SIG-M5 (cell line): ENCODE measurements around the gene PFKP.
"Not testable (repeated sequence)": the region's sequence is repeated elsewhere in the genome, so short reads cannot be mapped to it uniquely, and the experiment has no call there.

Experiments
- DNase-seq: peaks from one replicate; lab custom pipeline; 2025; lab: John Stamatoyannopoulos, UW

PFKP gene

DNA sequence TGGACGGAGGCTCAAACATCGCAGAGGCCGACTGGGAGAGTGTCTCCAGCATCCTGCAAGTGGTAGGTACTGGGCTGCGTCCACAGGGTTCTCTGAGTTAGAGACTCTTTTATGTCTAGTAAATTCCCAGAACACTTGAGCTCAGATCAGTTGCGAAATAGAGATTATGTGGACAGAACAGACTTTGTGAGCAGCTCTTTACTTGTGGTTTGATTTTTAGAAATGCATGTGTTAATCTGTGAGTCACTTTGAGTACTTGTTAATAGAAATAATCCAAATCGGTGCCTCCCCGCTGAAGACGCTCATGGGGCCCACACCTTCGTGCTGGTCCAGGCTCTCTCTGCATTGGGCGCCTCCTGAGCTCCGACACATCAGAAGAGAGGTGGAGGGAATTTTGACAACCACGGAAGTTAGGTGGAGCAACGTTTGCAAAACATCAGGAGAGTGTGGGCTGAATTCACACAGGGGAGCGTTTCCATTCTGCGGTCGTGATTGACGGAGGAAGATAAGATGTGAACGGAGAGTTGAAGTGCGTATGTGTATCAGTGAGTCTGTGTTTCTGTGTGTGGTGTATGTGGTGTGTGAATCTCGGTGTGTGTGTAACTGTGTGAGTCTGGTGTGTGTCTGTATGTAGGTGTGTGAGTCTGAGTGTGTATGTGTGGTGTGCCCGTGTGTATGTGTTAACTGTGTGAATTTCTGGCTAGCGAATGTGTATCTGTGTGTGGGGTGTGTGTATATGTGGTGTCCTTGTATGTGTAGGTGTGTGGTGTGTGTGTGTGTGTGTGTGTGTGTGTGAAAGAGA is 32.1 kb downstream of the PFKP start:
- no peak for DNase-seq

DNA sequence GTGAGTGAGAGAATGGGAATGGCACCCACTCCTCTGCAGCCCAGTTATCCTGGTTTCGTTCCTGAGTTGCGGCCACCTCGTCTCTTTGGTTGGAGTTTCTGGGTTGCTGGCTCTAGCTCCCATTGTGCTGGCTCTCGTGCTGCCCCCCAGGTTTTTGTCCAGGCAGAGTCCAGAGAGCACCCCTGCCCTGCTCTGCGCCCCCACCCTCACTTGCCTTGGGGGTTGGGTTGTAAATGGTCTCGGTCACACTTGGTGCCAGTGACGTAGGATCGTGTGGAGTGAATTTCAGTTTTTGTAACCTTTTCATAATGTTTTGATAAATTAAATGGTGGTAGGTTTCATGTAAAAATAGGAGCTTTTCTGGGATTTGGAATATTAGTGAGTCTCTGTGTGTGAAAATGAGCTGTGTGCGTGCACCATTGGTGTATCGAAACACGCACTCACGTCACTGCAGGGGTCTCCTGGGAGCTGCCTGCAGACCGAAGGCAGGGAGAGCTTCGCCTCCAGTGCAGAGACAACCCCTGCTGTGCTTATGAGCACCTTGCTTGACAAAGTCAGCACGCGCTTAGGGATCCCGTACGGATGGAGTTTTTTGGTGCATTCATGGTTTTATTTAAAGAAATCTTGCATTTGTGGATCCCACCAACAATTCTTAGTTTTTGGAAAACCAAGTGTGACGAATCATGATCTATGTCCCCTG is 32.9 kb downstream of the PFKP start:
- DNase-seq: no peak

DNA sequence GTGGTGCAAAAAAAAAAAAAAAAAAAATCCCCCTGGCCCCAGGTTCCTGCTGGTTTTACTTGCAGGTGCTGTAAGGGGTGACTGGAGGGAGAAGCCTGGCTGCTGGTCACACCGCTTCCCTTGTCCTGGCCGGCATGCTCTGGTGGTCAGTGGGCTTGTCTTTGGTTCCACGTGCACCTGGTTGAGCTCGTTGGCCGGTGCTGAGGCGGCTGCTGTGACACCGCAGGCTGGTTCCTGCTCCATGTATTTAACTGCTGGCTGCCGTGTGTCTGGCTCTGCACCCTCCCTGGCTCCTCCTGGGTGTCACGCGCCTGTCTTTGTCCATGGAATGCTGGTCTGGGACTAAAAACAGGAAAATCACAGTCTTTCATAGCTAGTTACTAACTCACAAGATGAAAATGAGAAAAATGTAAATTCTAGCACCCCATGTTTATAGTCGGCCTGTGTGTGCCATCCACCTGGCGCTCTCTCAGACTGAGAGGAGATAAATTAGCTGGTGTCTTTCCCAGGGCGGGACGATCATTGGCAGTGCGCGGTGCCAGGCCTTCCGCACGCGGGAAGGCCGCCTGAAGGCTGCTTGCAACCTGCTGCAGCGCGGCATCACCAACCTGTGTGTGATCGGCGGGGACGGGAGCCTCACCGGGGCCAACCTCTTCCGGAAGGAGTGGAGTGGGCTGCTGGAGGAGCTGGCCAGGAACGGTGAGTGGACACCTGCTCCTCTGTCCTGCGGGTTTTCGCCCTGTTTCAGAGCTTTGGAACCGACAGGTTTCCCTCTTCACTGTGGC is 33.7 kb downstream of the PFKP start:
- DNase-seq: no peak

DNA sequence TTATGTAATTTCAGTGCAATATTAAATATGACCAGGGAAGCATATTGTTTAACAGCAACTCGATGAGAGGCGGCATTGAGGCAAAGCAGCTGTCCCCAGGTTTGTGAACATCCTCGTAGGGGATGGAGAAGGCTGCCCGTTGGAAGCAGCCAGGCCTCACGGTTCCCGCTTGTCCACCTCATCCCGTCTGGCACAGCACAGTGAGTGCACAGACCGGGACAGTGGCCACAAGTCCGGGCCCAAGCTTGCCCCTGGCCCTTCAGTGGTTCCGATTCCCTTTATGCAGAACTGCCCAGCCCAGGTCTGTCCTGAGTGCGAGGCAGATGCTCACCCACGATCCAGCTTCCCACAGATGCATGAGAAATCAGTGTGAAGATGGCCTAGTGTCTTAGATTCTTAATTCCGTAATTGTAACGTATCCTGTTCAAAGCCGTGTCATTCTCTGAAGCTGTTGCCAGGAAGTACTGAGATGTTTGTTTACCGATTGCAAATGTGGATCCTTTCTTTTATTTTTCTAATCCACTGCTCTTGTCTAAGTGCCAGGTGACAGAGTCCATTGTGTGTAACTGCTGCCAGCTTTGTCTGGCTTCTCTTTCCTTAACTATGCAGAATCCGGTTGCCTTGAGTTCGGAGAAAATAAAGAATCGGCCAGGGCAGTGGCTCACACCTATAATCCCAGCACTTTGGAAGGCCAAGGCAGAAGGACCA is 35.5 kb downstream of the PFKP start:
- no peak for DNase-seq

DNA sequence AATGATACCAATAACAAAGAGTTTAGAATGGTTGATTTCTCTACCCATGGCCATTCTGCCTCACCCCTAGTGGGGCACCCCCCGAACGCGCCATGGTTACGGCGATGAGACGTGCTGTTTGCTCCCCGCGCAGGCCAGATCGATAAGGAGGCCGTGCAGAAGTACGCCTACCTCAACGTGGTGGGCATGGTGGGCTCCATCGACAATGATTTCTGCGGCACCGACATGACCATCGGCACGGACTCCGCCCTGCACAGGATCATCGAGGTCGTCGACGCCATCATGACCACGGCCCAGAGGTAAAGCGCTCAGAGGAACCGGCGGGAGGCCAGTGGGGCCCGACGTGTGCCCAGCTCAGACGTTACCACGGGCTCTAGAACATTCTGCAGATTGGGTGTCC is 36.3 kb downstream of the PFKP start:
- no peak for DNase-seq

DNA sequence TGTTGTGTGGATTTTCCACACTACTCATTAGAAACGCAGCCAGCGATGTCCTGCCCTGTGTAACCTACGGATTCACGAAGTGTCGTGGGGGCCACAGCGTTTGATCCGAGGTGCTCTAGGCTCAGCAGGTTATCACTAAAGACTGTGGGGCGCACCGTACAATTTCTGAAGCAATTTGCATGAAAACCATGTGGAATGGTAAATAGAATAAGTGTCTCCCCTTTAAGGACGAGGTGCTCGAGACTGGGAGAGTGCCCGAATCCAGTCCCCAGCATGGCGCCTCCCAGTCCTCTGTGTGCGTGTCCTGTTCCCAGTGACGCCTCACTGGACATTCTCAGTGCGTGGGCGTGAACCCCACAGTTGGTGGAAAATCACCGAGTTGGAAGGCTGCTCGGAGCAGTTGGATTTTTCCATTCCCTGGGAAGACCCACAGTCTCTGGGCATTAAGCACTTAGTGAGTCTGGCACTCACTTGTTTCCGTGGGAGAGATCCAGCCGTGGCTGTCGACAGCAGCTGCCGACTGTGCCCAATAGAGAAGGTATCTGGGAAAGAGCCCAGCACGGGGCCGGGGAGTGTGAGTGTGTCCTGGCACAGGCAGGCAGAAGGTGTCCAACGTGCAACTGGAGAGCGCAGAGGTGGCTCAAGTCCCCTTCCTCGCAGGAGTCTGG is 37.0 kb downstream of the PFKP start:
- no peak for DNase-seq

DNA sequence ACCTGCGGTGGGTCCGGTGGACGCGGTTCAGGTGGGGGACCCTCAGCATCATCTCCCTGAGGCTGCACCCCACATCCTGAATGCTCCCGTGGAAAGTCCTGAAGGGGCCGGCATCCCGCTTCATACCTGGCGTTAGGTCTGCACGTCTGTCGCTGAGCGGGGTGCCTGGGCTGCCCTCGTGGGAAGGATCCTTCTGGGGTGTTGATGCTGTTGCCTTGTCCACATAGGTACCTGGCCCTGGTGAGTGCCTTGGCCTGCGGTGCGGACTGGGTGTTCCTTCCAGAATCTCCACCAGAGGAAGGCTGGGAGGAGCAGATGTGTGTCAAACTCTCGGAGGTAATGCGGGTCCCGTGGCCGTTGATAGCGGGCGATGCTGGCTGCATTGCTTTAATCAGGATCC is 37.8 kb downstream of the PFKP start:
- DNase-seq: no peak

DNA sequence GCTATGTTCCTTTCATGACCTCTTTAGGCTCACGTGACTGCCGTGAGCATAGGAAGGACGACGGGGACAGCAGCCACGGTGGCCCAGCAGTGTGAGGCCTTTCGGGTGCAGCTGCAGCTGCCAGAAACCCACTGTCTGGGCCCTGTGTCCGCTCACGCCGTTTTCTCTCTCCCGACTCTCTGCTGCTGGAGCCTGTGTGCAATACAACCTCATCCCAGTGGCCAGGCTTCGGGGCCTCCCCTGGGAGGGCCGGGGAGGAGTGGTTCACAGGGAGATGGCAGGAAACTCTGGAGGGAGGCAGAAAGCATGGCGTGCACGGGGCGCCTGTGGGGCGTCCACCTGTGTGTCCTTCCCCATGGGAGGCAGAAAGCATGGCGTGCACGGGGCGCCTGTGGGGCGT is 38.6 kb downstream of the PFKP start:
- no peak for DNase-seq

DNA sequence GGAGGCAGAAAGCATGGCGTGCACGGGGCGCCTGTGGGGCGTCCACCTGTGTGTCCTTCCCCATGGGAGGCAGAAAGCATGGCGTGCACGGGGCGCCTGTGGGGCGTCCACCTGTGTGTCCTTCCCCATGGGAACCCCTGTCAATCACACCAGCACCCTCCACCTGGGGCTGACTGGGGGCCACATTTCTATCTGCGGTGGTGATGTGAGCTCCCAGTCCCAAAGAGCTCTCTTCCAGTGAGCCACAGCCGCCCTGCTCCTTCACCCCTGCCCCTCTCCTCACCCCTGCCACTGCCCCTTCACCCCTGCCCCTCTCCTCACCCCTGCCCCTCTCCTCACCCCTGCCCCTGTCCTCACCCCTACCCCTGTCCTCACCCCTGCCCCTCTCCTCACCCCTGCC is 39.0 kb downstream of the PFKP start:
- DNase-seq: not testable (repeated sequence)

DNA sequence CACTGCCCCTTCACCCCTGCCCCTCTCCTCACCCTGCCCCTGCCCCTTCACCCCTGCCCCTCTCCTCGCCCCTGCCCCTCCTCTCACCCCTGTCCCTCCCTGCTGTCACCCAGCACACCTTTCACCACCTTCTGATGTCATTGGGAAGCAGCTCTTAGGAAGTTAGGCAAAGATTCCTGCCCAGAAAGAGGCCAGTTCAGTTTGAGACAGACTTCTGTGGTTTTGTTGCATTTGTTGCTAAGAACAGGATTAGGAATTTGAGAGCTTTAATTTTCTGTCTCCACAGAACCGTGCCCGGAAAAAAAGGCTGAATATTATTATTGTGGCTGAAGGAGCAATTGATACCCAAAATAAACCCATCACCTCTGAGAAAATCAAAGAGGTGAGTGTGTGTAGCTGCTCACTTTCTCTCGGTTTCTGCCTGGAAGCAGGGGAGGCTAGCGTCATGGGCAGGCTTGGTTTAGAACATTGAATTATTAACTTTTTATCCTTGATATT is 39.6 kb downstream of the PFKP start:
- no peak for DNase-seq

DNA sequence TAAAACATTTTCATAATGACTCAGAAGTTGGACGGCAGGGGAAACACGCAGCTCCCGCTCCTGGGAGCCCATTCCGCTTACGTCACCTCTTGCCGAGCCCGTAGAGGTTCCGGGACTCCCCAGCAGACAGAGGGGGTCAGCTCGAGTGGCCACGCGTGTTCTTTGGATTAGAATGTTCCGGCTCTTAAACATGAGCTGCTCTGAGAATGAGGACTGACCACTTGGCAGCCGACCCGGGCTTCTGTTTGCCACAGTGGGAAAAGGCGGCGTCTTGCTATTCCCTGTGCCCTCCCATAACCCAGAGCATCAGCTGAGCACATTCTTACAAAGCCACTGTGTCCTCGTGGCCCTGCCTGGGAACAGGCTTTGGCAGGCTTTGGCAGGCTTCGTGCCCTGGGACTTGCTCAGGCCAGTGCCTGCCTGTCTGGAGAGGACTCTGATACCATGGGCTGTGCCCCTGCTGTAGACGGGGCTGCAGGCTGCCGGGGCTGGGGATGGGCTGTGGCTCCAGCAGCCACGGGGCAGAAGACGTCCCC is 40.1 kb downstream of the PFKP start:
- no peak for DNase-seq

DNA sequence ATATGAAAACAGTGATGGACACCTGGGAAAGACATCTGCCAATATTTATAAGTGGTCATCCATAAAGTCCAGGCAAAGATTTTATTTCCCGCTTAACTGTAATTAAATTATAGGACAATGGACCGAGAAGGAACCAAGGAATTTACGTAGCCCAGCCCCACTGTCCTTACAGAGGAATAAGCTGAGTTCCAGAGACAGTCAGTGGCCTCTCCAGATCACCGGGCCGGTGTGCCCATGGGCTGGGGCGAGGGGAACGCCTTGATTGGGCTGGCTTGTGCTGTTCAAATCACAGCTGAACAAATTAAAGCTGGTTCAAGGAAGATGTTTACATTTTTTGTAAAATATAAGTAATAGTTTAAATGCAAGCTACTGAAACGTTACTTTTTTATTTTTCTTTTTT is 40.7 kb downstream of the PFKP start:
- no peak for DNase-seq

DNA sequence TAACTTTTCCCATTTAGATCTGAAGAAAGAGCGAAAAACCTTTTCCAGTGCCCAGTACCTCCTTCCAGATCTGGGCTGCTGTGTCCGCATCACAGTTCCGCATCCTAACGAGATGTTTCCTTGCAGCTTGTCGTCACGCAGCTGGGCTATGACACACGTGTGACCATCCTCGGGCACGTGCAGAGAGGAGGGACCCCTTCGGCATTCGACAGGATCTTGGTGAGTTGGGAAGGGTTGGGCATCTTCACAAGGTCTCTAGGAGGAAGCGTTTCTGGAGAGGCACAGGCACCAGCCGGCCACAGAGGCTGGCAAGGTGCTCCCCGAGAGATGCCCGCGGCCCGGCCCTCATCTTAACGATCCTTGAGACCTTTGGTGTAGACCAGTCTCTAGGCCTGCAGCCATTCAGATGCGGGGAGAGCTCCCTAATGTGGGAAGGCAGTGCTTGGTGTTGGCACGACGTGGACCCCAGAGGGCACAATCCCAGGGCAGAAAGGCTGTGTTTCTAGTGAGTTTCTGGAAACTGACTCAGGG is 41.3 kb downstream of the PFKP start:
- no peak for DNase-seq

DNA sequence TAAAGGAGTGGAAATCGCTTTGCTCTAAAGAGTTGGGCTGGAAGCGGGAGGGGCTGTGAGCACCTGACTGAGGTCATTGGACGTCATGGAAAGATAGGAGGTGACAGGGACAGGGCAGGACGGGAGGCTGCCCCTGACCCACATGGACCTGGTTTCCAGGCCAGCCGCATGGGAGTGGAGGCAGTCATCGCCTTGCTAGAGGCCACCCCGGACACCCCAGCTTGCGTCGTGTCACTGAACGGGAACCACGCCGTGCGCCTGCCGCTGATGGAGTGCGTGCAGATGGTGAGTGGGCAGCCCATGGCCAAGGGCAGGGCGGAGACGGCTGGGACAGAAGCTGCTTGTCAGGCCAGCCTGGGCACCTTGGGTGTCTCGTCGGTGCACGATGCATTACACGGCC is 41.8 kb downstream of the PFKP start:
- no peak for DNase-seq

DNA sequence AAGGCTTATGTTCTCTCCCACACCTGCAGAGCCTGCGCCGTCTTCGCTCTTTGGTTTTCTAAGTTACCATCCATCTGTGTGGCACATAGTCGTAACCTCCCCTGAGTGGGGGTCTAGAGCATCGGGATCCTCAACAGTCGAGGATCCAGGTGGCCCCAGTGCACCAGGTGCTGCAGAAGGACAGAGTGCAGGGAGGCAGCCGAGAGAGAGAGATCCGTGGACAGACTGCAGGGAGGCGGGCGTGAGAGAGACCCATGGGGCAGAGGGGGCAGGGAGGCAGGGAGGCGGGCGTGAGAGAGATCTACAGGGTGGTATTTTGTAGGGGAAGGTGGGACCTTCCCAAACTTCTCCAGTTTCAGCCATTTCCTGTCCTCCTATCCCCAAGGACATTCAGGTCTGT is 42.3 kb downstream of the PFKP start:
- DNase-seq: no peak

DNA sequence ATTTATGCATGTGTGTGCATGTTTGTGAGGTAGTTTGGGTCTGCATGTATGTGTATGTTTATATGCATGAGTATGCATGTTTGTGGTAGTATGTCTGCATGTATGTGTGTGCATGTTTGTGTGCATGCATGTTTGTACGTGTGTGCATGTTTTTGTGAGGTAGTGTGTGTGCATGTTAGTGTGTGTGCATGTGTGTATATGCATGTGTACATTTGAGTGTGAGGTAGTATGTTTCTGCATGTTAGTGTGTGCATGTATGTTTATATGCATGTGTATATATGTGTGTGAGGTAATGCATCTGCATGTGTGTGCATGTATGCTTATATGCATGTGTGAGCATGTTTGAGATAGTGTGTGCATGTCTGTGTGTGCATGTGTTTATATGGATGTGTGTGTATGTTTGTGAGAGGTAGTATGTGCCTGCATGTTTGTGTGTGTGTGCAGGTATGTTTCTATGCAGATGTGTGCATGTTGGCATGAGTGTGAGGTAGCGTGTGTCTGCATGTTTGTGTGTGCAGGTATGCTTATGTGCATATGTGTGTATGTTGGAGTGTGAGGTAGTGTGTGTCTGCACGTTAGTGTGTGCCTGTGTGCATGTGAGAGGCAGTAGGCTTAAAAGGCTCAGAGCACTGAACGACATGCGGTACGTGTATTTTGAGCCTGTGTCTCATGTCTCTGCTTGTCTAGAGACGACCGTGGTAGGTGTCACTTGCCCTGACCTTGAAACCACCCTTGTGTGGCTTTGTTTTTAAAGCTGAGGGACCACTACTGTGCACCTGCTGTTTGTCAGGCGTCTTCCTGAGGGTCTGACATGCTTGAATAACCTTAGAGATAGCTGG is 43.7 kb downstream of the PFKP start:
- no peak for DNase-seq

DNA sequence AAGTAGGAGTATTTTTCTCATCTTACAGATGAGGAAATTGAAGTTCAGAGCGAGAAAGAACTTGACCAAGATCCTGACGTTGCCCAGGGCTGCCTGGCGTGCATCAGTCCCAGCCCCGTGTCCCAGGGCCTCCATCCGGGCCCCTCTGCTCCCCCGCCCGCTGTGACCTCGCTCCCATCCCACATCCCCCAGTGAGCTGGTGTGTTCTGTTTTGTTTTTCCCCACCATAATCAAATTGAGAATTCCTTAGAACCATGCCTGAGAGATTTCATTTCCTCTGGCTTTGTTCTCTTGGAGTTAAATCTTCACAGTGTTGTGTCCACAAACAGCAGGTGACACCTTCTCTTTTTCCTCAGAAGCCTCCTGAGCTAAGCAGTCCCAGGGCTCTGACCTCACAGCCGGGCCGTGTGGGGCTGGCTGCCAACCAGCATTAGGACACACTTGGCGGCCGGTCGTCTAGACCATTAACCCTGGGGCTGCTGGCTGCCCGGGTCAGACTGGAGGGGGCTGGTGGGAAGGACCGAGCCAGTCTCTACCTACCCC is 44.3 kb downstream of the PFKP start:
- no peak for DNase-seq

DNA sequence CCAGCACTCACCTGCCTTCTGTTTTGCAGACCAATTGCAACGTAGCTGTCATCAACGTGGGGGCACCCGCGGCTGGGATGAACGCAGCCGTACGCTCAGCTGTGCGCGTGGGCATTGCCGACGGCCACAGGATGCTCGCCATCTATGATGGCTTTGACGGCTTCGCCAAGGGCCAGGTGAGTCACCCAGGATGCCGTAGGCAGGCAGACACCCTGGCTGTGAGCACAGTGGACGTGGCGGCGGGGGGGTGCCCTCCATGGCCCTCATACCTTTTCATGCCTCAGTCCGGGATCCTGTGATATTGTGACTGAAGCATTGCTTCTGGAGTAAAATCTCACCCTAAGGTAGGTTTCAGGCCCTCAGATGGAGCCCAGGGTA is 46.0 kb downstream of the PFKP start:
- no peak for DNase-seq

DNA sequence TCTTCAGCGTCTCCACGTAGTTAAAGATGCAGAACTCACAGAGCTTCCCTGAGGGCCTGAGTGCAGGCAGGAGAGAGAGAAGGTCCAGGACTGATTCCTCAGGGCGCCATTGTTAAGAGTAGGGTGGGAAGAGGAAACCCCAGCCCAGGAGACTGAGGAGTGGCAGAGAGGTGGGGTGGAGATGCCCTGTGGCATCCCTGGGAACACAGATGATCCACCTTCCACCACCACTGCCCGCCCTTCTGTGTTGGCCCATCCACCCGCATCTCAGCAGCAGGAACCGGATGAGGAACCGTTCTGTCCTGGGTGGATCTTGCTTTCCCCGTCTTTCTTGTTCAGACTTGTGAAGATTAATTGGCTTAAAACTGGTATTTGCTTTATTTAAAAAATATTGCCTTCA is 48.3 kb downstream of the PFKP start:
- DNase-seq: no peak
